LNCAP (cell line): ENCODE results near the gene TUBGCP2.

Experiments used
- CTCF ChIP-seq: fragments of 450-650 bp; IDR thresholded peaks from 2 replicates; pipeline ENCODE4 v1.5.1; 2017; ENCODE audit warnings: mild to moderate bottlenecking

TUBGCP2 gene

GRCh38 chr10:133277277-133277992 is 31.2 kb downstream of the TUBGCP2 start:
- TF ChIP-seq CTCF = no peak

- no peak for TF ChIP-seq CTCF
Measured at GRCh38 chr10:133276435-133277201, 32.1 kb downstream of the TUBGCP2 start, which contains the start of gene ADAM8. ADAM8 (minus strand) TSS chr10:133276868; CDS start chr10:133276817, 51 bp downstream.

- TF ChIP-seq CTCF = no peak
Measured at GRCh38 chr10:133276100-133276434, 32.6 kb downstream of the TUBGCP2 start.

GRCh38 chr10:133275684-133276092 is 33.0 kb downstream of the TUBGCP2 start:
- TF ChIP-seq CTCF = no peak

GRCh38 chr10:133274751-133275683 is 33.7 kb downstream of the TUBGCP2 start:
- TF ChIP-seq CTCF = no peak

- no peak for TF ChIP-seq CTCF
Measured at GRCh38 chr10:133273534-133274143, 35.0 kb downstream of the TUBGCP2 start.

- no peak for TF ChIP-seq CTCF
Measured at GRCh38 chr10:133272964-133273420, 35.7 kb downstream of the TUBGCP2 start.
